GM13976 (cell line): Measurements from ENCODE around the gene GBGT1.

Experiments used
- DNase-seq: peaks from one replicate; pipeline ENCODE4 v3.0.0; 2012; ENCODE audit warnings: low spot score
- in situ Hi-C: fragments of 300-500 bp; cut with MboI; formaldehyde crosslinking; loops from one replicate; pipeline ENCODE4 v1.12.0; 2022; ENCODE audit warnings: low sequenced_read_pairs, mixed read lengths, inconsistent platforms; ENCODE audit not compliant: unreplicated experiment
- TF ChIP-seq, protein P1 (sequence below): IDR thresholded peaks from 2 replicates; pipeline ENCODE4 v1.5.1; 2012; ENCODE audit warnings: borderline replicate concordance, mild to moderate bottlenecking; ENCODE audit not compliant: insufficient read depth; ENCODE audit errors: extremely low read depth, missing control alignments, control extremely low read depth

GBGT1 gene

DNA sequence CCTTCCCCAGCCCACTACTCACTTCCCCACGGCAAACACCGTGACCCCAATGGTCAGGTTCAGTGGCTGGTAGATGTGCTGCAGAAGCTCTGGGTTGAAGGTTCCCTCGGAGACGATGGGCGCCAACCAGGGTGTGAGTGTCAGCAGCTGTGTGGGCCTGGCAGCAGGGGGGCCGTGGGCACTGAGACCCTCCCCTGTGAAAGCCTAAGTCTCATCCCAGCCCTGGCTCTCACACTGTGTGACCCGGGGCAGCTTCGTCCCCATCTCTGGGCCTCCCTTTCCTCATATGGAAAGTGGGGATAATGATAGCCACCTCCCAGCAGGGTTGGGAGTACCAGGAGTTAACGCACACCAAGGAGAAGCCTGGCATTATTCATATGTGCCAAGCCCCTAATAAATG is 8.6 kb downstream of the GBGT1 start:
- no peak for DNase-seq
- in situ Hi-C loops, result no loop called here
- TF ChIP-seq, protein P1, sequence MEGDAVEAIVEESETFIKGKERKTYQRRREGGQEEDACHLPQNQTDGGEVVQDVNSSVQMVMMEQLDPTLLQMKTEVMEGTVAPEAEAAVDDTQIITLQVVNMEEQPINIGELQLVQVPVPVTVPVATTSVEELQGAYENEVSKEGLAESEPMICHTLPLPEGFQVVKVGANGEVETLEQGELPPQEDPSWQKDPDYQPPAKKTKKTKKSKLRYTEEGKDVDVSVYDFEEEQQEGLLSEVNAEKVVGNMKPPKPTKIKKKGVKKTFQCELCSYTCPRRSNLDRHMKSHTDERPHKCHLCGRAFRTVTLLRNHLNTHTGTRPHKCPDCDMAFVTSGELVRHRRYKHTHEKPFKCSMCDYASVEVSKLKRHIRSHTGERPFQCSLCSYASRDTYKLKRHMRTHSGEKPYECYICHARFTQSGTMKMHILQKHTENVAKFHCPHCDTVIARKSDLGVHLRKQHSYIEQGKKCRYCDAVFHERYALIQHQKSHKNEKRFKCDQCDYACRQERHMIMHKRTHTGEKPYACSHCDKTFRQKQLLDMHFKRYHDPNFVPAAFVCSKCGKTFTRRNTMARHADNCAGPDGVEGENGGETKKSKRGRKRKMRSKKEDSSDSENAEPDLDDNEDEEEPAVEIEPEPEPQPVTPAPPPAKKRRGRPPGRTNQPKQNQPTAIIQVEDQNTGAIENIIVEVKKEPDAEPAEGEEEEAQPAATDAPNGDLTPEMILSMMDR, result no peak

DNA sequence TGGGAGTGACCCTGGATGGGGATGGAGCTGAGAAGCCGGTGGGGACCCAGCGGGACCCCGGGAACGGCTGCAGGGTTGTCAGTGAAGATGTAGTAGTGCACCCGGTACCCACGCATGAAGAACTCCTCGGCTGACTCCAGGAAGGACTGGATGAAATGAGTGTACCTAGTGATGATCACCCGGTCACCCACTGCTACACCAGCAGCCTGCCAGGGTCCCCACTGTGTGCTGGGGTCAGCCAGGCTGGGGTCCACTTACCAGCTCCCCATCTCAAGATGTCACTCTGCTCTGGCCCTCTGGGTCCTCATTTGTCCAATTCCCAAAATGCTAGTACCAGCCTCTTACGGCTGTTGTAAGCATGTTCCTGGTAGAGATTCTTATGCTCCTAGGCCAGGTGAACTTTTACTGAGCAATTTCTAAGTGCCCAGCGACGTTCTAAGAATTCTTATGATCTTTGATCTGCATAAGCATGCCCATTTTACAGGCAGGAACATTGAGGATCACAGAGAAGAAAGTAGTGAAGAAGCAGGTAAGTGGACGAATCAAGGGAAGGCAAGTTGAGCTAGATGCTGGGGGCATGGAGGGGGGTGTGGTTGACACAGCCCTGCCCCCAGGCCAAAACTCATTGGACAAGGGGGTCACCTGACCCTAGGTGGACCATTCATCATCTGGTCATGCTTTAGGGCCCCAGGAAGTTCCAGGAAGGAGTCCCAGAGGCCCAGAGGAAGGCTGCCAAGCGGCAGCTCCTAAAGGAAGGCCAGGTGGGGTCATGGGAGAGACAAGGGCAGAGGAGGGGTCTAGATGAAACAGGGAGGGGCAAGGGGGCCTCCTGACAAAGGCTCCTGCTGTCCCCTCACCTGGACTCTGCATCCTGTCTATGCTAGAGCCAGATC is 9.4 kb downstream of the GBGT1 start:
- TF ChIP-seq, protein P1, result no peak
- in situ Hi-C loops, result no loop called here
- no peak for DNase-seq

DNA sequence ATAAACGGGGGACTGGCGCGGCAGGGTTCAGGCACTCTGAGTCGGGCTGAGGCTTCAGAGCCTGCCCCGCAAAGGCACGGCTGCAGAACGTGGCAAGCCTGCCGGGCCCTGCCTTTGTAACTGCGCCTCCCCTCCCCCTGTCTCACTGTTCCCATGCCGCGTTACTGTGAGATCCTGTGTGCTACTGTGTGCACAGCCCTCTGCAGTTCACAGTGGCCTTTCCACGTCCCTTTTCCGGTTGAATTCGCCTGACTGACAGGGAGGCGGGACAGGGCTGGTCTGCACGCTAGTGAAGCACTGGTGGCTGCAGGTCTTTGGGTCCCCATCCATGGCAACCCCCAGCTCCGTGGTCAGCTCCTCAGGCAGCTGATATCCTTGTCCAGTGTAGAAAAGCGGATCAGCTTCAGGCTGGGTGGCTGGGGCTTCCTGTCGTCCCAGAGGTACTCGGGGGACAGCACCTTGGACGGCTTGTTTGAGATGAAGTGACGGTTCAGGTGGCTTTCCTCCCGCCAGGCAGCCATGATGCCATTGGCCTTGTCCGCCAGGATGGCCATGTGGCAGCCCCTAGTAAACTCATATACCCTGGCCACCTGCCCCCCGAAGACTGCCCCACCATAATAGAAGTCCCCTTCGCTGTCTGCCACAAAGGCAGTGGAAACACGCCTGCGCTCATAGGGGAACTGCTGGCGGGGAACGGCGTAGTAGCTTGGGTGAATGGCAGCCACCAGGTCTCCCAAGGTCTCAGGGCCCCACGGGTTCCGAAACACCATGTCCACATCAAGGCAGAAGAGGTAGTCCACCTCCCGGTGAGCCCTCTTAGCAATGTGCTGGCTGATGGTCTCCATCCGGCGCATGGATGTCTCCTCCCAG is 10.3 kb downstream of the GBGT1 start:
- TF ChIP-seq, protein P1, result no peak
- no peak for DNase-seq
- in situ Hi-C loops, result no loop called here

DNA sequence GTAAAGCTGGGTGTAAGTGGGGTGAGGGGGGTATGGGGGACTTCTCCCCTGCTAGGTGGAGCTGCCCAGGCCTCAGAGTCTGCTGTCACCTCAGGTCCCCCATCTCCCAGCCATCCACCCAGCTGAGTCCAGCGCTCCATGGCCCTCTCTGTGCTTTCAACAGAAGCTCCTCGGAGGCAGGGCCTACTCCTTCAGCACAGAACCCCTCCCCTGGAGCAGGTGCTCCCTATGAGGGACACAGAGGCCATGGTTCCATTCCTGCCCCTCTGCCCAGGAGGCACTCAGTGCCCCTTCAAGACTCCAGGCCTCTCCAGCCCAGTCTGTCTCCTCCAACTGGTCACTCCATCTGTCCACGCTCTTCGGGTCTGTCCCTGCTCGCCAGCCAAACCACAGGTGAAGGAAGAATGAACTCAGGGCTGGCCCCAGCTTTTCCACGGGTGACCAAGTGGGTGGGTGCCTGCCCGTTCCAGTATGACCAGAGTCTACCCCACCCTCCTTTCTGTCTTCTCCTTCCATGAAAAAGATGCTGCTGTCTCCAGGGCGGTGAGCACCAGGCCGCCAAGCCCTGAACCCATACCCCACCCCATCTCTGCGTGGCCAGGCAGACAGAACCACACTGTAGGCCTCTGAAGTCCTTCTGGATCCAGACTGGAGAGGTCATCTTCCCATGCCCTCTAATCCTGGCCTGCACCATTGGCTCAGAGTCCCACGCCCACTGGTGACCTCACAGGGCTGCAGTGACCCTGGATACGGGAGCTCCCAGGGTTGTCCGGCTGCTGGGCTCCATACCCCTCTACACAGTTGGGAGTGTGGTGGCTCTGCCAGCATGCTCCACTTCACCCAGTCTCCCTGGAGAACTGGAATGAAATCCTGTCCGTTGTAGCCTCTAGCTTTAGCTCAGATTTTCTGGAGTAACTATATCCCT is 11.9 kb downstream of the GBGT1 start:
- DNase-seq, result no peak
- TF ChIP-seq, protein P1, result no peak
- in situ Hi-C loops, result no loop called here

DNA sequence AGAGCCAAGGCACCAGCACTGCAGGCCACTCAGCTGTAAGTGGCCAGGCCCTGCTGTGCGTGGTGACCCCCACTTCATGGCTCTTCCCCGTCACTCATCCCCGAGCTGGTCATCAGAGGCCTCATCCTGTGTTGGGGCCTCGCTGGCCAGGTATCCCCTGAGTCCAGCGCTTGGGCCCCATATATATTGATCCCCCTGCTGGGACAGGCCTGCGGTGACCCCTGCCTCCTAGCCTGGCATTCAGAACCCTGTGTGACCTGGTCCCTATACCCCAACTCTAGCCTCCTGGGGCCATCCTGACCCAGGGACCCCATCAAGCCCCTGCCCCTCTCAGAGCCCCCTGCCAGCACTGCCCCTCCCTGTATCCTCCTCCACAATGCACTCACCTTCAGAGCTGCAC is 12.7 kb downstream of the GBGT1 start:
- no peak for DNase-seq
- in situ Hi-C loops, result no loop called here
- TF ChIP-seq, protein P1, result no peak

DNA sequence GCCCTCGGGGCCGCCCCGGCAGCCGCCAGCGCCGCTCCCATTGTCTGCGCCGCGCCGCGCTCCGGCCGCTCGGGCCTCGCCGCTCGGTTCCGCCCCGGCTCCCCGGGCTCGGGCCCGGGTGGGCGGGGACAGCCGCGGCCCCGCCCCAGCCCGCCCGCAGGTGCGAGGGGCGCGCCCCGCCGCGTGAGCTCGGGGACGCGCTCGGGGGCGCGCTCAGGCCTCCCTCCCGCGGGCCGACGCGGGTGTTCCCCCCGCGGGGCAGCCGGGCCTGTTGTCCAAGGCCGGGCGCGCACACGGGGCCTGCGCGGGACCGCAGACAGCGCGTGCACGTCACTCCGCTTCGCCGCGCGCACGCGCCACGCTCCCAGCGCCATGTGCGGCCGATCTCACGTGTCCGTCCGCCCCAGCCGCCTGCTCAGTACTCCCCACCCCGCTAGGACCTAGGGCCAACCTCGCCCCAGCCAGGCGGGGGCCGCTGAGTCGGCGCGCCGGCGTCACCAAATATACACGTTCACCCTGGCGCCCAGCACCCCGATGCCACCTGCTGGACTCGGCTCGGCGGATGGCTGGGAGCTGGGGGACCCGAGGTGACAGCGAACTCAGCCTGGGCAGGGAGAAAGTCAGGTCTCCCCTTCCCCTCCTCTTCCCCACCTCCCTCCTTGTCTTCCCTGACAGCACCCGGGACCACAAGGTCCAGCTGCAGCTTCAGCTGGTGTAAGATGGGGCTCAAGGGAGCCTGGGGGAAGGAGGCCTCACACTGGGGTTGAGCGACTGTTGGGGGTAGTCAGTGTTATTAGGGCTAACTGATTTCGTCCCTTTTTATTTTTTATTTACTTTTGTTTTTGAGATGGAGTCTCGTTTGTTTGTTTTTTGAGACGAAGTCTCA is 14.3 kb downstream of the GBGT1 start:
- TF ChIP-seq, protein P1, result peak; percentile 36
- in situ Hi-C loops, result no loop called here

More for the DNA sequence above, 14.3 kb downstream of the GBGT1 start:
- peak; percentile 97 for DNase-seq
